ENCODE measurements around the gene MAFF. TPM values are rescaled to one million over a fixed set of nuclear protein-coding genes. Genes with fewer than 3 reads are reported as not detected.
A peak's percentile ranks its signal among the peaks of the same experiment; 100 is the strongest.
"Not testable (repeated sequence)": the region's sequence is repeated elsewhere in the genome, so short reads cannot be mapped to it uniquely, and the experiment has no call there.

MAFF gene
- total RNA-seq, 4 donors from 2014 or later: 10.1 to 180 (median 44.0) TPM

DNA sequence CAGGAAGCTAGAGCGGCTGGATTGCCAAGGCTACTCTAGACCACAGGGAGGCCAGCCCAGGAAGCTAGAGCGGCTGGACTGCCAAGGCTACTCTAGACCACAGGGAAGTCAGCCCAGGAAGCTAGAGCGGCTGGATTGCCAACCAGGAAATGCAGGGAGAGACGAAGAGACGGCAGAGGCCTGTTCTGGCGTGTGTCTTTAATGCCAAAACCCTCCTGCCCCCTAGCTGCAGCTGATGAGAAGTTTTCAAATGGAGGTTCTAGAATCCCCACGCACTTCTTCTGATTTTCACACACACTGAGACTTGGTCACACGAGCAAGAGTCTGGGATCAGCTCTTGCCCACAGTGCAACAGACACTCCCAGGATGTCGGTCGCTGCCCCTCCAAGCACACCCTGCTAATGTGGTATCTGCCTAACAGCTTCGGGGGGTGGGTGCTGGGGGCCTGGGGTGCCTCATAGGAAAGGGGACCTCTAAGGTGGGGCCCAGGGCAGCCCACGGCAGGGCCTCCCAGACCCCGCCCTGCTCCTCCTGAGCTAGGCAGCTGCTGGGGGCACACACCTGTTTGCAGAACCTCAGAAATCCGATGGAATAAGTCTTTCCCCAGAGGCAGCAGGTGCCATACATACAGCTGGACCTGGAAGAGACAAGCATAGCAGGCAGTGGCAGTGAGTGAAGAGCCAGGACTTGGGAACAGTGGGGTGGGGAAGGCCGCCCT, 28.5 kb downstream of the MAFF start:
- Histone ChIP-seq H3K27ac (peak overlapping the region in 1 of 2 donors; percentile 49), H3K36me3 (no peaks in the 10 kb centered on the region), H3K9me3 (no peaks in the 10 kb centered on the region), H3K4me1 (no peaks in the 10 kb centered on the region), H3K4me3 (no peak overlapping the region), H3K27me3 (no peaks in the 10 kb centered on the region)
- intact Hi-C loops (cut with DNase I; ENCODE audit: low total_unique reads): no loop called here
- DNase-seq: no peak
- TF ChIP-seq, protein P1, sequence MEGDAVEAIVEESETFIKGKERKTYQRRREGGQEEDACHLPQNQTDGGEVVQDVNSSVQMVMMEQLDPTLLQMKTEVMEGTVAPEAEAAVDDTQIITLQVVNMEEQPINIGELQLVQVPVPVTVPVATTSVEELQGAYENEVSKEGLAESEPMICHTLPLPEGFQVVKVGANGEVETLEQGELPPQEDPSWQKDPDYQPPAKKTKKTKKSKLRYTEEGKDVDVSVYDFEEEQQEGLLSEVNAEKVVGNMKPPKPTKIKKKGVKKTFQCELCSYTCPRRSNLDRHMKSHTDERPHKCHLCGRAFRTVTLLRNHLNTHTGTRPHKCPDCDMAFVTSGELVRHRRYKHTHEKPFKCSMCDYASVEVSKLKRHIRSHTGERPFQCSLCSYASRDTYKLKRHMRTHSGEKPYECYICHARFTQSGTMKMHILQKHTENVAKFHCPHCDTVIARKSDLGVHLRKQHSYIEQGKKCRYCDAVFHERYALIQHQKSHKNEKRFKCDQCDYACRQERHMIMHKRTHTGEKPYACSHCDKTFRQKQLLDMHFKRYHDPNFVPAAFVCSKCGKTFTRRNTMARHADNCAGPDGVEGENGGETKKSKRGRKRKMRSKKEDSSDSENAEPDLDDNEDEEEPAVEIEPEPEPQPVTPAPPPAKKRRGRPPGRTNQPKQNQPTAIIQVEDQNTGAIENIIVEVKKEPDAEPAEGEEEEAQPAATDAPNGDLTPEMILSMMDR (IDR thresholded peaks at IDR 0.05): peak in 3 of 4 experiments; percentile 14 to 61 (median 55)
- TF ChIP-seq POLR2A (IDR thresholded peaks at IDR 0.05): no peak

DNA sequence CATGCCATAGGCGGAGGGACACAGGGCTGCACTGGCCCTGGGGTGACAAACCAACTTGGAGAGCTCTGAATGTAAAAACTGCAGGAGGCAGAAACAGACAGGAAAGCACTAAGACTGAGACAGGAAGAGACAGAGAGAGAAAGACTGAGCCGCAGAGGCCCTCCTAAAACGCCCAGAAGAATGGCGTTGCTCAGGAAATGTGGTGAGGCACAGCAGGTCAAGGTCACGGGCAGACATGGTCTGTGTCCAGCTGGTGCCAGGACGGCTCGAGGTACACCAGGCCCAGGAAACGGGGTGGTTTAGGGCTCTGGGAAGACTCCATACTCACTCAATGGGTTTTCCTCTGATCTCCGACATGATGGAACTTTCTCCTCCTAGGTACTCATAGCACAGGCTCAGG, 29.1 kb downstream of the MAFF start:
- H3K9me3 ChIP-seq: no peaks in the 10 kb centered on the region
- TF ChIP-seq, protein P1 (IDR thresholded peaks at IDR 0.05): no peak
- H3K4me1 ChIP-seq: no peaks in the 10 kb centered on the region
- intact Hi-C loops (cut with DNase I; ENCODE audit: low total_unique reads): no loop called here
- no peak overlapping the region for H3K4me3 ChIP-seq
- DNase-seq: no peak
- H3K27ac ChIP-seq: peak overlapping the region in 1 of 2 donors; percentile 49
- H3K36me3 ChIP-seq: no peaks in the 10 kb centered on the region
- no peaks in the 10 kb centered on the region for H3K27me3 ChIP-seq

DNA sequence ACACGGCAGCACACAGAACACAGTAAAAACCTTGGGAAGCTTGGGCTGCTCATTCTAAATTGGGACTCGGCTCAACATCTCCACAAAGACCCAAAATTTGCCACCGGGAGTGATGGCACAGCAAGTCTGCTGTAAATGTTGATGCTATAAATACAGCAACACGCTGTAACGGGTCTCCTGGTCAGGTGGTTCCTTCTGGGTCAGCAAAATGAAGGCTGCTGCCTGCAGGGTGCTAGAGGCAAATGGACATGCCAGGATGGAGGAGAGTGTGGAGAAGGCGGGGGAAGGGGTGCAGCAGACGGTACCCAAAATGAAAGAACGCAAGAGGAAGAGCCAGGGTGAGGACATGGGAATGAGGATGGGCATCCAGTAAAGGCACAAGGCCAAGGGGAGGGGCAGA, 30.4 kb downstream of the MAFF start:
- TF ChIP-seq, protein P1 (IDR thresholded peaks at IDR 0.05): no peak
- no peak for TF ChIP-seq POLR2A (IDR thresholded peaks at IDR 0.05)
- Histone ChIP-seq H3K27ac (no peak overlapping the region), H3K27me3 (no peaks in the 10 kb centered on the region), H3K36me3 (no peaks in the 10 kb centered on the region), H3K4me1 (no peaks in the 10 kb centered on the region), H3K4me3 (no peak overlapping the region), H3K9me3 (no peaks in the 10 kb centered on the region)
- intact Hi-C loops (cut with DNase I; ENCODE audit: low total_unique reads): no loop called here
- no peak for DNase-seq

DNA sequence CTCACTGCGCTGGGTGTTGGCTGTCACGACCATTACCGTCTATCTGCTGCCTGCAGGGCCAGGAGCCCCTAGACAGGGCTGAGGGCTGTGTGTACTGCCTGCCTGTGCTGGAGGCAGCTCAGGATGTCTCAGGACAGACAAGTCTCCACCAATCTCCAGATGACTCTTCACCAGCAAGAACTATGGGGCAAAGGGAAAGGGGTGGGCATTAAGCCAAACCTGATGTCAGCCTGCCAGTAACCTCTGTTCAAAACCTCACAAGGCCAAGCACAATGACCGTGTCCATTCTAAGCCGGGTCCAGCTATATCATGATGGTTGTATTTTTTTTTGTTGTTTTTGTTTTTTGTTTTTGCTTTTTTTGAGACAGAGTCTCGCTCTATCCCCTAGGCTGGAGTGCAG, 31.6 kb downstream of the MAFF start:
- intact Hi-C loops (cut with DNase I; ENCODE audit: low total_unique reads): no loop called here
- TF ChIP-seq, protein P1 (IDR thresholded peaks at IDR 0.05): no peak
- no peak for TF ChIP-seq POLR2A (IDR thresholded peaks at IDR 0.05)
- H3K36me3 ChIP-seq: no peaks in the 10 kb centered on the region

DNA sequence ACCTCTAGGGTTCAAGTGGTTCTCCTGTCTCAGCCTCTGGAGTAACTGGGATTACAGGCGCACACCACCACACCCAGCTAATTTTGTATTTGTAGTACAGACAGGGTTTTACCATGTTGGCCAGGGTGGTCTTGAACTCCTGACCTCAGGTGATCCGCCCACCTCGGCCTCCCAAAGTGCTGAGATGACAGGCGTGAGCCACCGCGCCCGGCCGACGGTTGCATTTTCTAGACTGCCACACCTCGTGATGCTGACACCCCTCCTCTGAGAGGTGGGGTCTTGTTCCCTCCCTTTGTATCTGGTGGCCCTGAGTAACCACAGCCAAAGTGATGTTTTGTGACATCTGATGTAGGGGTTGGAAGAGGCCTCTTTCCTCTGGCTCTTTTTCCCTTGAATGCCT, 32.1 kb downstream of the MAFF start:
- DNase-seq; H3K9me3 ChIP-seq; H3K4me3 ChIP-seq; intact Hi-C loops (cut with DNase I; ENCODE audit: low total_unique reads); H3K36me3 ChIP-seq; H3K4me1 ChIP-seq; H3K27me3 ChIP-seq; H3K27ac ChIP-seq: not testable (repeated sequence)

More for the DNA sequence above, 31.6 kb downstream of the MAFF start:
- no peaks in the 10 kb centered on the region for H3K27me3 ChIP-seq
- H3K27ac ChIP-seq: no peak overlapping the region
- H3K4me3 ChIP-seq: no peak overlapping the region
- DNase-seq: no peak
- H3K4me1 ChIP-seq: peaks cover 0 to 4% of the 10 kb centered on the region in 2 donors
- no peaks in the 10 kb centered on the region for H3K9me3 ChIP-seq

Data from uterus (tissue), 4 donors.